ENCODE data around the gene MYO10. TPM values are rescaled to one million over a fixed set of nuclear protein-coding genes. Genes with fewer than 3 reads are reported as not detected.

Gene MYO10
- polyA plus RNA-seq, 3 donors: 0.23 to 1.1 (median 0.35) TPM

- H3K9ac ChIP-seq (ENCODE audit: insufficient read depth, low read length, poor library complexity, severe bottlenecking): no peak overlapping the region
- Mint-ChIP-seq H3K27ac (no peak overlapping the region), H3K4me1 (peaks cover 6% of the 10 kb centered on the region), H3K4me3 (no peak overlapping the region), H3K36me3 (peaks cover 0 to 8% of the 10 kb centered on the region in 2 donors), H3K27me3 (ENCODE audit: low read depth in 3 of 3) (peaks cover 0 to 2% (median 0%) of the 10 kb centered on the region in 3 donors), H3K9me3 (no peaks in the 10 kb centered on the region)
- no peak overlapping the region for H2AFZ ChIP-seq (ENCODE audit: insufficient read depth, low read depth, low read length, poor library complexity, severe bottlenecking)
- no peak overlapping the region for H3K4me3 ChIP-seq (replicated peaks in 1 of 3; ENCODE audit: low read depth in 2 of 3, low read length in 3 of 3)
- no peak for TF ChIP-seq CTCF (IDR thresholded peaks at IDR 0.05)
- no peaks in the 10 kb centered on the region for H3K27me3 ChIP-seq (ENCODE audit: control insufficient read depth in 2 of 2, insufficient read depth in 2 of 2, low read length in 2 of 2)
- no peak overlapping the region for H3K4me2 ChIP-seq (replicated peaks; ENCODE audit: extremely low read depth, low read length, poor library complexity, severe bottlenecking)
- H3K4me1 ChIP-seq (ENCODE audit: control insufficient read depth in 1 of 2, insufficient read depth in 2 of 2, low read length in 2 of 2): no peaks in the 10 kb centered on the region
- no peak for DNase-seq
- H3K36me3 ChIP-seq (replicated peaks in 1 of 2; ENCODE audit: control insufficient read depth in 1 of 2, insufficient read depth in 2 of 2, low read length in 2 of 2): no peaks in the 10 kb centered on the region
- no peaks in the 10 kb centered on the region for H3K79me2 ChIP-seq (ENCODE audit: insufficient read depth, low read length)
- no peaks in the 10 kb centered on the region for H3K9me3 ChIP-seq (replicated peaks in 1 of 2; ENCODE audit: control insufficient read depth in 1 of 2, insufficient read depth in 1 of 2, low read length in 2 of 2)
- no peaks in the 10 kb centered on the region for H4K20me1 ChIP-seq (ENCODE audit: insufficient read depth, low read length)
- intact Hi-C loops (cut with micrococcal nuclease): no loop called here
- no peak overlapping the region for H3K27ac ChIP-seq (ENCODE audit: low read depth in 1 of 2, low read length in 2 of 2)
- WGBS (ENCODE audit: insufficient coverage): 100% methylated on average over 1 of the region's 2 CpGs
Observed at GRCh38 chr5:16755641-16756040, 180.4 kb downstream of the MYO10 start.

GRCh38 chr5:16754601-16755000, 181.5 kb downstream of the MYO10 start:
- Histone ChIP-seq H4K20me1 (ENCODE audit: insufficient read depth, low read length) (no peaks in the 10 kb centered on the region), H3K79me2 (ENCODE audit: insufficient read depth, low read length) (no peaks in the 10 kb centered on the region), H2AFZ (ENCODE audit: insufficient read depth, low read depth, low read length, poor library complexity, severe bottlenecking) (no peak overlapping the region), H3K36me3 (replicated peaks in 1 of 2; ENCODE audit: control insufficient read depth in 1 of 2, insufficient read depth in 2 of 2, low read length in 2 of 2) (no peaks in the 10 kb centered on the region), H3K4me1 (ENCODE audit: control insufficient read depth in 1 of 2, insufficient read depth in 2 of 2, low read length in 2 of 2) (no peaks in the 10 kb centered on the region), H3K9ac (ENCODE audit: insufficient read depth, low read length, poor library complexity, severe bottlenecking) (no peak overlapping the region), H3K9me3 (replicated peaks in 1 of 2; ENCODE audit: control insufficient read depth in 1 of 2, insufficient read depth in 1 of 2, low read length in 2 of 2) (no peaks in the 10 kb centered on the region), H3K4me3 (replicated peaks in 1 of 3; ENCODE audit: low read depth in 2 of 3, low read length in 3 of 3) (no peak overlapping the region), H3K27ac (ENCODE audit: low read depth in 1 of 2, low read length in 2 of 2) (no peak overlapping the region), H3K27me3 (ENCODE audit: control insufficient read depth in 2 of 2, insufficient read depth in 2 of 2, low read length in 2 of 2) (no peaks in the 10 kb centered on the region), H3K4me2 (replicated peaks; ENCODE audit: extremely low read depth, low read length, poor library complexity, severe bottlenecking) (no peak overlapping the region)
- Mint-ChIP-seq H3K27me3 (ENCODE audit: low read depth in 3 of 3) (peaks cover 0 to 2% (median 0%) of the 10 kb centered on the region in 3 donors), H3K36me3 (peaks cover 0 to 8% of the 10 kb centered on the region in 2 donors), H3K4me3 (no peak overlapping the region), H3K9me3 (no peaks in the 10 kb centered on the region), H3K27ac (no peak overlapping the region), H3K4me1 (peaks cover 6% of the 10 kb centered on the region)
- WGBS (ENCODE audit: insufficient coverage): no CpG with 5 or more reads among the region's 3 CpGs
- no peak for TF ChIP-seq CTCF (IDR thresholded peaks at IDR 0.05)
- DNase-seq: no peak
- intact Hi-C loops (cut with micrococcal nuclease): no loop called here
